PC-3 (cell line): ENCODE data around the gene CCDC192. TPM values are rescaled to one million over a fixed set of nuclear protein-coding genes. Genes with fewer than 3 reads are reported as not detected.

Source experiments
- ATAC-seq: fragments of 200-7000 bp; cut with Tn5 transposase; 2 replicates; pipeline ENCODE4 v1.9.1; 2020; ENCODE audit warnings: mild to moderate bottlenecking, moderate library complexity
- BruUV-seq: library from RNA; stranded (reverse); fragments of 400-500 nt; replicated peaks from 2 replicates; lab custom pipeline; 2021; lab: Mats Ljungman, UMichigan
- CTCF ChIA-PET: fragments of 300-600 bp; sonication (Branson Sonifier 250); formaldehyde crosslinking; loops from one replicate; lab custom pipeline; 2022; ENCODE audit warnings: antibody characterized with exemption; lab: Charles Lee
- POLR2A ChIA-PET: fragments of 300-600 bp; sonication (Branson Sonifier 250); formaldehyde crosslinking; loops from one replicate; lab custom pipeline; 2022; ENCODE audit warnings: antibody characterized with exemption; ENCODE audit not compliant: unreplicated experiment; lab: Charles Lee
- DNase-seq: peaks from one replicate; pipeline ENCODE4 v3.0.0-alpha.2; 2015
- H2AFZ ChIP-seq: fragments of 300-600 bp; sonication (generic); 2 replicates; pipeline ENCODE4 v1.6.0; 2016; ENCODE audit warnings: antibody characterized with exemption, low read length
- H3F3A ChIP-seq: fragments of 300-600 bp; sonication (generic); one replicate; pipeline ENCODE4 v1.6.0; 2017; ENCODE audit warnings: antibody characterized with exemption, low read length, control low read depth, mild to moderate bottlenecking; ENCODE audit not compliant: unreplicated experiment
- H3K27ac ChIP-seq: fragments of 300-600 bp; sonication (generic); 2 replicates; pipeline ENCODE4 v1.5.1; 2016; ENCODE audit warnings: mild to moderate bottlenecking, low read length
- H3K27me3 ChIP-seq: fragments of 300-600 bp; sonication (generic); 2 replicates; pipeline ENCODE4 v1.6.1; 2016; ENCODE audit warnings: low read length, mixed read lengths
- H3K36me3 ChIP-seq: fragments of 300-600 bp; sonication (generic); 2 replicates; pipeline ENCODE4 v1.6.1; 2016; ENCODE audit warnings: low read depth, mixed run types, low read length, mixed read lengths
- H3K4me1 ChIP-seq: fragments of 300-600 bp; sonication (generic); 2 replicates; pipeline ENCODE4 v1.5.1; 2016; ENCODE audit warnings: low read length; ENCODE audit not compliant: insufficient read depth
- H3K4me2 ChIP-seq: fragments of 300-600 bp; sonication (generic); 2 replicates; pipeline ENCODE4 v1.6.0; 2016; ENCODE audit warnings: low read length
- H3K4me3 ChIP-seq: fragments of 300-600 bp; sonication (generic); 2 replicates; pipeline ENCODE4 v1.5.1; 2016; ENCODE audit warnings: mild to moderate bottlenecking, low read length, mixed read lengths
- H3K79me2 ChIP-seq: fragments of 300-600 bp; sonication (generic); 2 replicates; pipeline ENCODE4 v1.6.1; 2017; ENCODE audit warnings: low read length, mixed read lengths
- H3K9ac ChIP-seq: fragments of 300-600 bp; sonication (generic); 2 replicates; pipeline ENCODE4 v1.6.0; 2016; ENCODE audit warnings: mild to moderate bottlenecking, low read length
- H3K9me2 ChIP-seq: fragments of 300-600 bp; sonication (generic); replicated peaks from 2 replicates; pipeline ENCODE4 v1.6.1; 2016; ENCODE audit warnings: mixed run types, low read length, mixed read lengths
- H3K9me3 ChIP-seq: fragments of 300-600 bp; sonication (generic); 2 replicates; pipeline ENCODE4 v1.6.1; 2016; ENCODE audit warnings: low read length, mixed read lengths
- H4K20me1 ChIP-seq: fragments of 300-600 bp; sonication (generic); 2 replicates; pipeline ENCODE4 v1.6.1; 2016; ENCODE audit warnings: low read length, mixed read lengths
- CTCF ChIP-seq: fragments of 300-600 bp; sonication (generic); conservative IDR thresholded peaks from 2 replicates; pipeline ENCODE4 v1.5.1; 2017; ENCODE audit warnings: antibody characterized with exemption, low read depth, mild to moderate bottlenecking, low read length
- EZH2 ChIP-seq: fragments of 300-600 bp; sonication (generic); IDR thresholded peaks from one replicate; pipeline ENCODE4 v1.6.1; 2017; ENCODE audit warnings: antibody characterized with exemption, mild to moderate bottlenecking, low read length; ENCODE audit not compliant: unreplicated experiment
- EZH2phosphoT487 ChIP-seq: fragments of 300-600 bp; sonication (generic); IDR thresholded peaks from 2 replicates; pipeline ENCODE4 v1.6.1; 2018; ENCODE audit warnings: mild to moderate bottlenecking, antibody characterized with exemption, low read length, borderline replicate concordance
- intact Hi-C: fragments of 100-400 bp; cut with micrococcal nuclease; formaldehyde crosslinking; loops from 2 replicates; pipeline ENCODE4 v1.9.0; 2023
- total RNA-seq: library from RNA; depleted of rRNA; stranded (reverse); fragments of >200 nt; gene quantifications from 2 replicates; pipeline ENCODE4 v1.2.3, GENCODE V29; 2014

Gene CCDC192
- total RNA-seq, 1 experiment from 2014 or later, result not detected

GRCh38 chr5:127824126-127824525 lies 120.9 kb downstream of the CCDC192 start:
- Histone ChIP-seq H3K9ac (no peak overlapping the region), H3K79me2 (no peaks in the 10 kb centered on the region), H3K4me1 (peaks cover 11% of the 10 kb centered on the region), H2AFZ (no peak overlapping the region), H4K20me1 (no peaks in the 10 kb centered on the region), H3K27ac (no peak overlapping the region), H3K9me2 (0 out of 2 replicates have a peak, but pooled peaks cover 3% of the 10 kb centered on the region), H3K27me3 (no peaks in the 10 kb centered on the region), H3K4me3 (no peak overlapping the region), H3F3A (no peaks in the 10 kb centered on the region), H3K9me3 (no peaks in the 10 kb centered on the region), H3K4me2 (no peak overlapping the region), H3K36me3 (no peaks in the 10 kb centered on the region)
- ChIA-PET POLR2A (no interaction called here), CTCF (no interaction called here)
- no peak for TF ChIP-seq EZH2
- TF ChIP-seq EZH2phosphoT487, result no peak
- TF ChIP-seq CTCF, result no peak
- intact Hi-C loops, result loop anchor here (5.0 kb wide), 1 partner anchor 37 kb away; no protein-coding TSS in a partner anchor
- ATAC-seq (no peak), DNase-seq (no peak)
- no TSS peak for BruUV-seq

GRCh38 chr5:127826011-127826410 lies 122.8 kb downstream of the CCDC192 start:
- no peak for DNase-seq
- TF ChIP-seq CTCF, result no peak
- TF ChIP-seq EZH2phosphoT487, result no peak
- no peak for TF ChIP-seq EZH2
- intact Hi-C loops, result no loop called here
- CTCF ChIA-PET, result no interaction called here
- H3K4me2 ChIP-seq, result no peak overlapping the region
- H3K4me3 ChIP-seq, result no peak overlapping the region
- POLR2A ChIA-PET, result interaction anchor here (0.6 kb wide), 1 partner anchor 109 kb away, joined by 3 read pairs; no protein-coding TSS in a partner anchor
- no peaks in the 10 kb centered on the region for H3K79me2 ChIP-seq
- H3K9me3 ChIP-seq, result no peaks in the 10 kb centered on the region
- peaks cover 11% of the 10 kb centered on the region for H3K4me1 ChIP-seq
- no peaks in the 10 kb centered on the region for H3F3A ChIP-seq
- H3K27ac ChIP-seq, result no peak overlapping the region
- no peak overlapping the region for H2AFZ ChIP-seq
- no peak for ATAC-seq
- H3K9me2 ChIP-seq, result 0 out of 2 replicates have a peak, but pooled peaks cover 3% of the 10 kb centered on the region
- H4K20me1 ChIP-seq, result no peaks in the 10 kb centered on the region
- no peak overlapping the region for H3K9ac ChIP-seq
- no TSS peak for BruUV-seq
- H3K36me3 ChIP-seq, result no peaks in the 10 kb centered on the region
- H3K27me3 ChIP-seq, result no peaks in the 10 kb centered on the region

GRCh38 chr5:127827451-127827850 lies 124.3 kb downstream of the CCDC192 start:
- intact Hi-C loops, result no loop called here
- no peak for DNase-seq
- ChIA-PET CTCF (no interaction called here), POLR2A (no interaction called here)
- H3K4me1 ChIP-seq, result no peaks in the 10 kb centered on the region
- H4K20me1 ChIP-seq, result no peaks in the 10 kb centered on the region
- no peaks in the 10 kb centered on the region for H3K27me3 ChIP-seq
- H3K9ac ChIP-seq, result no peak overlapping the region
- 0 out of 2 replicates have a peak, but pooled peaks cover 3% of the 10 kb centered on the region for H3K9me2 ChIP-seq
- H3F3A ChIP-seq, result no peaks in the 10 kb centered on the region
- no peak overlapping the region for H3K27ac ChIP-seq
- H2AFZ ChIP-seq, result no peak overlapping the region
- BruUV-seq, result no TSS peak
- no peak for ATAC-seq
- H3K9me3 ChIP-seq, result no peaks in the 10 kb centered on the region
- H3K79me2 ChIP-seq, result no peaks in the 10 kb centered on the region
- no peaks in the 10 kb centered on the region for H3K36me3 ChIP-seq
- no peak for TF ChIP-seq EZH2phosphoT487
- TF ChIP-seq EZH2, result no peak
- no peak for TF ChIP-seq CTCF
- no peak overlapping the region for H3K4me3 ChIP-seq
- no peak overlapping the region for H3K4me2 ChIP-seq
